Measurements from ENCODE around the gene LRRC8E.

Gene LRRC8E

GRCh38 chr19:7912697-7913564 lies 24.6 kb downstream of the LRRC8E start:
- no peak for DNase-seq (ENCODE audit: extremely low read depth, low read depth)
- TF ChIP-seq CTCF (IDR thresholded peaks at IDR 0.05; ENCODE audit: low read depth, low read length): no peak

- TF ChIP-seq CTCF (IDR thresholded peaks at IDR 0.05; ENCODE audit: low read depth, low read length): no peak
- no peak for DNase-seq (ENCODE audit: extremely low read depth, low read depth)
These were observed 25.3 kb downstream of the LRRC8E start for GRCh38 chr19:7913652-7914051.

GRCh38 chr19:7914099-7914498 lies 25.8 kb downstream of the LRRC8E start:
- no peak for TF ChIP-seq CTCF (IDR thresholded peaks at IDR 0.05; ENCODE audit: low read depth, low read length)
- DNase-seq (ENCODE audit: extremely low read depth, low read depth): no peak

GRCh38 chr19:7914598-7915045 lies 26.3 kb downstream of the LRRC8E start, which contains the start of gene TGFBR3L:
TSS of gene TGFBR3L (plus strand) at chr19:7914830.
- TF ChIP-seq CTCF (IDR thresholded peaks at IDR 0.05; ENCODE audit: low read depth, low read length): no peak
- DNase-seq (ENCODE audit: extremely low read depth, low read depth): no peak

GRCh38 chr19:7915250-7916102 lies 27.2 kb downstream of the LRRC8E start:
- TF ChIP-seq CTCF (IDR thresholded peaks at IDR 0.05; ENCODE audit: low read depth, low read length): no peak
- no peak for DNase-seq (ENCODE audit: extremely low read depth, low read depth)

GRCh38 chr19:7916103-7916954 lies 28.0 kb downstream of the LRRC8E start:
- no peak for DNase-seq (ENCODE audit: extremely low read depth, low read depth)
- no peak for TF ChIP-seq CTCF (IDR thresholded peaks at IDR 0.05; ENCODE audit: low read depth, low read length)

All from AG09319 (cell line).